Measurements from ENCODE around the gene CAMTA1.
"Not testable (repeated sequence)": the region's sequence is repeated elsewhere in the genome, so short reads cannot be mapped to it uniquely, and the experiment has no call there.

Gene CAMTA1

GRCh38 chr1:7677111-7677510 lies 891.9 kb downstream of the CAMTA1 start:
- DNase-seq (ENCODE audit: low read depth in 1 of 2, low spot score in 1 of 2) = no peak

- no peak for DNase-seq (ENCODE audit: low read depth in 1 of 2, low spot score in 1 of 2)
These were observed 892.6 kb downstream of the CAMTA1 start for GRCh38 chr1:7677815-7678214.

- DNase-seq (ENCODE audit: low read depth in 1 of 2, low spot score in 1 of 2) = no peak
These were observed 893.4 kb downstream of the CAMTA1 start for GRCh38 chr1:7678491-7679158.

- no peak for DNase-seq (ENCODE audit: low read depth in 1 of 2, low spot score in 1 of 2)
These were observed 894.1 kb downstream of the CAMTA1 start for GRCh38 chr1:7679159-7679872.

- DNase-seq (ENCODE audit: low read depth in 1 of 2, low spot score in 1 of 2) = no peak
These were observed 894.6 kb downstream of the CAMTA1 start for GRCh38 chr1:7679873-7680206.

- DNase-seq (ENCODE audit: low read depth in 1 of 2, low spot score in 1 of 2) = peak; percentile 19 to 23
These were observed 895.1 kb downstream of the CAMTA1 start for GRCh38 chr1:7680207-7680954.

GRCh38 chr1:7680955-7681268 lies 895.7 kb downstream of the CAMTA1 start:
- DNase-seq (ENCODE audit: low read depth in 1 of 2, low spot score in 1 of 2) = no peak

- no peak for DNase-seq (ENCODE audit: low read depth in 1 of 2, low spot score in 1 of 2)
These were observed 896.1 kb downstream of the CAMTA1 start for GRCh38 chr1:7681401-7681800.

- no peak for DNase-seq (ENCODE audit: low read depth in 1 of 2, low spot score in 1 of 2)
These were observed 898.3 kb downstream of the CAMTA1 start for GRCh38 chr1:7683521-7683920.

GRCh38 chr1:7684132-7684531 lies 898.9 kb downstream of the CAMTA1 start:
- DNase-seq (ENCODE audit: low read depth in 1 of 2, low spot score in 1 of 2) = no peak

GRCh38 chr1:7684861-7685635 lies 899.8 kb downstream of the CAMTA1 start:
- DNase-seq (ENCODE audit: low read depth in 1 of 2, low spot score in 1 of 2) = no peak

- DNase-seq (ENCODE audit: low read depth in 1 of 2, low spot score in 1 of 2) = no peak
These were observed 901.1 kb downstream of the CAMTA1 start for GRCh38 chr1:7686301-7686850.

- no peak for DNase-seq (ENCODE audit: low read depth in 1 of 2, low spot score in 1 of 2)
These were observed 902.2 kb downstream of the CAMTA1 start for GRCh38 chr1:7687411-7687810.

GRCh38 chr1:7688659-7689058 lies 903.4 kb downstream of the CAMTA1 start:
- no peak for DNase-seq (ENCODE audit: low read depth in 1 of 2, low spot score in 1 of 2)

- not testable (repeated sequence) for DNase-seq (ENCODE audit: low read depth in 1 of 2, low spot score in 1 of 2)
These were observed 904.1 kb downstream of the CAMTA1 start for GRCh38 chr1:7689307-7689706.

- DNase-seq (ENCODE audit: low read depth in 1 of 2, low spot score in 1 of 2) = no peak
These were observed 904.8 kb downstream of the CAMTA1 start for GRCh38 chr1:7690076-7690475.

- DNase-seq (ENCODE audit: low read depth in 1 of 2, low spot score in 1 of 2) = no peak
These were observed 905.4 kb downstream of the CAMTA1 start for GRCh38 chr1:7690496-7691182.

GRCh38 chr1:7691576-7691975 lies 906.3 kb downstream of the CAMTA1 start:
- DNase-seq (ENCODE audit: low read depth in 1 of 2, low spot score in 1 of 2) = no peak

GRCh38 chr1:7692005-7692404 lies 906.8 kb downstream of the CAMTA1 start:
- DNase-seq (ENCODE audit: low read depth in 1 of 2, low spot score in 1 of 2) = no peak

- not testable (repeated sequence) for DNase-seq (ENCODE audit: low read depth in 1 of 2, low spot score in 1 of 2)
These were observed 907.8 kb downstream of the CAMTA1 start for GRCh38 chr1:7693037-7693436.

- no peak for DNase-seq (ENCODE audit: low read depth in 1 of 2, low spot score in 1 of 2)
These were observed 908.4 kb downstream of the CAMTA1 start for GRCh38 chr1:7693662-7694061.

Data from activated CD4-positive, alpha-beta T cell treated with anti-CD3 and anti-CD28 coated beads, Interleukin-2, amount 50 U/mL, for 24 hours (primary cell).